Loucy (cell line): ENCODE results near the gene USH1G.

ENCODE experiments used
- H2AFZ ChIP-seq: fragments of 200-600 bp; sonication (generic); 2 replicates; pipeline ENCODE4 v1.6.0; 2016; ENCODE audit warnings: antibody characterized with exemption, mild to moderate bottlenecking, low read length, moderate library complexity
- H3F3A ChIP-seq: fragments of 200-600 bp; 2 replicates; pipeline ENCODE4 v1.6.0; 2016; ENCODE audit warnings: antibody characterized with exemption, low read depth, mild to moderate bottlenecking
- H3K27me3 ChIP-seq: fragments of 200-600 bp; sonication (generic); 2 replicates; pipeline ENCODE4 v1.6.1; 2014; ENCODE audit warnings: low read length, mild to moderate bottlenecking; ENCODE audit not compliant: insufficient read depth, poor library complexity, severe bottlenecking
- H3K36me3 ChIP-seq: fragments of 200-600 bp; sonication (generic); 2 replicates; pipeline ENCODE4 v1.6.1; 2016; ENCODE audit warnings: low read length; ENCODE audit not compliant: insufficient read depth
- H3K4me1 ChIP-seq: fragments of 200-600 bp; sonication (generic); 2 replicates; pipeline ENCODE4 v1.5.1; 2014; ENCODE audit warnings: low read length, mild to moderate bottlenecking; ENCODE audit not compliant: insufficient read depth, poor library complexity, severe bottlenecking
- H3K4me2 ChIP-seq: fragments of 200-600 bp; sonication (generic); 2 replicates; pipeline ENCODE4 v1.6.0; 2014; ENCODE audit warnings: antibody characterized with exemption, low read length, low read depth, mild to moderate bottlenecking; ENCODE audit not compliant: poor library complexity, severe bottlenecking
- H3K4me3 ChIP-seq: fragments of 200-600 bp; sonication (generic); 2 replicates; pipeline ENCODE4 v1.5.1; 2014; ENCODE audit warnings: low read length, mild to moderate bottlenecking, mixed read lengths; ENCODE audit not compliant: poor library complexity, severe bottlenecking
- H3K79me2 ChIP-seq: fragments of 200-600 bp; sonication (generic); 2 replicates; pipeline ENCODE4 v1.6.1; 2014; ENCODE audit warnings: low read length; ENCODE audit not compliant: insufficient read depth
- H3K9ac ChIP-seq: fragments of 200-600 bp; sonication (generic); 2 replicates; pipeline ENCODE4 v1.6.0; 2014; ENCODE audit warnings: mild to moderate bottlenecking, low read depth, low read length, moderate library complexity; ENCODE audit not compliant: poor library complexity, severe bottlenecking
- H3K9me2 ChIP-seq: fragments of 200-600 bp; sonication (generic); replicated peaks from 2 replicates; pipeline ENCODE4 v1.6.1; 2016; ENCODE audit warnings: low read depth, low read length, mixed read lengths
- H3K9me3 ChIP-seq: fragments of 200-600 bp; sonication (generic); 2 replicates; pipeline ENCODE4 v1.6.1; 2014; ENCODE audit warnings: mild to moderate bottlenecking, antibody characterized with exemption, low read length, low read depth; ENCODE audit not compliant: insufficient read depth
- H4K20me1 ChIP-seq: fragments of 200-600 bp; sonication (generic); 2 replicates; pipeline ENCODE4 v1.6.0; 2014; ENCODE audit warnings: antibody characterized with exemption, low read length, mild to moderate bottlenecking; ENCODE audit not compliant: insufficient read depth, poor library complexity, severe bottlenecking
- EZH2phosphoT487 ChIP-seq: fragments of 200-600 bp; IDR thresholded peaks from 2 replicates; pipeline ENCODE4 v1.6.1; 2018; ENCODE audit warnings: antibody characterized with exemption, mild to moderate bottlenecking, moderate library complexity, borderline replicate concordance
- TF ChIP-seq, protein P1 (sequence below): fragments of 200-600 bp; sonication (generic); conservative IDR thresholded peaks from 2 replicates; pipeline ENCODE4 v1.5.1; 2014; ENCODE audit warnings: mild to moderate bottlenecking, antibody characterized with exemption, low read length

The USH1G gene

DNA sequence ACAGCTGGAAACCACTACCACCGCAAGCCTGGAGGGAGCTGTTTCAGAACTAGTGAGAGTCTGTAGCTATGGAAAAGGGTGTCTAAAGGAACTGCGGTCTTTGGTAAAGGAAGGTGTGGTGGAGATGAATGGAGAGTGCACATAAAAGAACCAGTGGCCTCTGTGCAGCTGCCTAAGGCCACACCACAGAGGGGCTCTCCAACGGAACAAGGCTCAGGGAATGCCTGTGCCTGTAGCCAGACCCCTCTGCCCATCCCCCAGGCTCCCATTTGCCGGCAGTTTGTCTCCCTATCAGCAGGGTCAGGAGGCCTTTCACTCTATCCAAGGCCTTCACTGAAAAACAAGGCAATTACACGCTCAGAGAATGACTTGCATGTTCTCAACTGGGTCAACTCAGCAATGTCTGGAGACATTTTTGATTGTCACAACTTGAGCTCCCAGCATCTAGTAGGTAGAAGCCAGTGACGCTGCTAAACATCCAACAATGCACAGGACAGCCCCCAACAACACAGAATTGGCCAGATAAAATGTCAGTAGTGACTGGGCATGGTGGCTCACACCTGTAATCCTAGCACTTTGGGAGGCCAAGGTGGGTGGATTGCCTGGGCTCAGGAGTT lies 47.0 kb downstream of the USH1G start:
- H3K27me3 ChIP-seq, result no peaks in the 10 kb centered on the region
- TF ChIP-seq, protein P1, sequence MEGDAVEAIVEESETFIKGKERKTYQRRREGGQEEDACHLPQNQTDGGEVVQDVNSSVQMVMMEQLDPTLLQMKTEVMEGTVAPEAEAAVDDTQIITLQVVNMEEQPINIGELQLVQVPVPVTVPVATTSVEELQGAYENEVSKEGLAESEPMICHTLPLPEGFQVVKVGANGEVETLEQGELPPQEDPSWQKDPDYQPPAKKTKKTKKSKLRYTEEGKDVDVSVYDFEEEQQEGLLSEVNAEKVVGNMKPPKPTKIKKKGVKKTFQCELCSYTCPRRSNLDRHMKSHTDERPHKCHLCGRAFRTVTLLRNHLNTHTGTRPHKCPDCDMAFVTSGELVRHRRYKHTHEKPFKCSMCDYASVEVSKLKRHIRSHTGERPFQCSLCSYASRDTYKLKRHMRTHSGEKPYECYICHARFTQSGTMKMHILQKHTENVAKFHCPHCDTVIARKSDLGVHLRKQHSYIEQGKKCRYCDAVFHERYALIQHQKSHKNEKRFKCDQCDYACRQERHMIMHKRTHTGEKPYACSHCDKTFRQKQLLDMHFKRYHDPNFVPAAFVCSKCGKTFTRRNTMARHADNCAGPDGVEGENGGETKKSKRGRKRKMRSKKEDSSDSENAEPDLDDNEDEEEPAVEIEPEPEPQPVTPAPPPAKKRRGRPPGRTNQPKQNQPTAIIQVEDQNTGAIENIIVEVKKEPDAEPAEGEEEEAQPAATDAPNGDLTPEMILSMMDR, result no peak
- TF ChIP-seq EZH2phosphoT487, result no peak
- H3K4me1 ChIP-seq, result peaks cover 20% of the 10 kb centered on the region
- H3K9ac ChIP-seq, result no peak overlapping the region
- no peaks in the 10 kb centered on the region for H3K9me2 ChIP-seq
- no peak overlapping the region for H3K4me2 ChIP-seq
- no peaks in the 10 kb centered on the region for H3K36me3 ChIP-seq
- peaks cover 9% of the 10 kb centered on the region; the same call in 1 of the 2 replicates for H3K79me2 ChIP-seq
- H3F3A ChIP-seq, result no peaks in the 10 kb centered on the region
- no peak overlapping the region for H3K4me3 ChIP-seq
- H4K20me1 ChIP-seq, result no peaks in the 10 kb centered on the region
- H3K9me3 ChIP-seq, result no peaks in the 10 kb centered on the region
- H2AFZ ChIP-seq, result no peak overlapping the region

DNA sequence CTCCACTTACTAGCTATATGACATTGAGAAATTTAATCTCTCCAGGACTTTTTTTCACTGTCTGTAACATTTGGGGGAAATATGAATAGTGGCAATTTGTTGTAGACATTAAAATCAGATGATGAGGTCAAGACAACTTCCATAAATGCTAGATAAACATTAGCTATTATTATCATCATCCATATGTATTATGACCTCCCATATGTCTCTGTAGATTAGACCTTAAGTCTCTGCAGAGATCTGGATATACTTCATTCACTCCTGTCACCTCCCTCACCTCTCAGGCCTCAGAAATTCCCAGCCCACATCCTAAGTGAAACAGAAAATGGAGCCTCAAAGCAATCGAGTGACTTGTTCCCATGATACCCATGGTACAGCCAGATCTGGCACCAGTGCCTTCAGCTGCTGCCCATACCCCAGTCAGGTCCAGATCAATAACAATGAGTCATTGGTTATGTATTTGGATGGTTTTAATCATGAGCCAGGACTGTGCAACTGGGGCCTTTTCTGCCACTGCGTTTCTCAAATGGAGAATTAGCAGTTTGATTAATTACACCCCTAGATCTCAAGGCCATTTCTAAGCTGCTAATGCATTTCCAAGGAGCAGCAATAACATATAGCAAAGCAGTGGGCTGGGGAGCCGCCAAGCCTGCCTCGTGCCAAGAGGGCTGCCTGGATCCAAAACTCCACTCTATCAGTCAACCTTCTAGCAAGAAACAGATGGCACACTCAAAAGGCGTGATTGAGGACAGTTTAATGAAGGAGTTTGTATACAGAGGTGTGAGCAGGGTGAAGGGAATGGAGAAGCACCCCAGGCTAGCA lies 47.7 kb downstream of the USH1G start:
- Histone ChIP-seq H2AFZ (no peak overlapping the region), H3K9me3 (no peaks in the 10 kb centered on the region), H3K9ac (no peak overlapping the region), H3F3A (no peaks in the 10 kb centered on the region), H3K36me3 (no peaks in the 10 kb centered on the region), H3K4me3 (no peak overlapping the region), H4K20me1 (no peaks in the 10 kb centered on the region), H3K4me2 (no peak overlapping the region), H3K4me1 (peaks cover 20% of the 10 kb centered on the region), H3K27me3 (no peaks in the 10 kb centered on the region), H3K9me2 (no peaks in the 10 kb centered on the region), H3K79me2 (peaks cover 9% of the 10 kb centered on the region; the same call in 1 of the 2 replicates)
- TF ChIP-seq EZH2phosphoT487, result no peak
- TF ChIP-seq, protein P1, result no peak

DNA sequence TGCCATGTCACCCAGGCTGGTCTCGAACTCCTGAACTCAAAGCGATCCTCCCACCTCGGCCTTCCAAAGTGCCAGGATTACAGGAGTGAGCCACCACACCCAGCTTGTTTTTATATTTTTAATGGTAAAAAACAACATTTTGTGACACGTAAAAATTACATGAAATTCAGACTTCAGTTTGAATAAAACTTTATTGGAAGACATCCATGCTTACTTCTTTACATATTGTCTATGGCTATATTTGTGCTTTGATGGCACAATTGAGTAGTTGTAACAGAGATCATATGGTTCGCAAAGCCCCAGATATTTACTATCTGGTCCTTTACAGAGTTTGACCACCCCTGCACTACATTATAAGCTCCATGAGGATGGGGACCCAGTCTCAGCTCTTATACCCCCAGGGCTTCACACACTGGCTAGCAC lies 48.4 kb downstream of the USH1G start:
- no peak overlapping the region for H3K4me2 ChIP-seq
- no peaks in the 10 kb centered on the region for H3F3A ChIP-seq
- H3K27me3 ChIP-seq, result no peaks in the 10 kb centered on the region
- H3K9ac ChIP-seq, result no peak overlapping the region
- H3K4me3 ChIP-seq, result no peak overlapping the region
- H3K4me1 ChIP-seq, result peaks cover 20% of the 10 kb centered on the region
- no peak overlapping the region for H2AFZ ChIP-seq
- no peaks in the 10 kb centered on the region for H4K20me1 ChIP-seq
- no peaks in the 10 kb centered on the region for H3K9me3 ChIP-seq
- H3K36me3 ChIP-seq, result no peaks in the 10 kb centered on the region
- TF ChIP-seq, protein P1, result no peak
- TF ChIP-seq EZH2phosphoT487, result no peak
- H3K79me2 ChIP-seq, result peaks cover 9% of the 10 kb centered on the region; the same call in 1 of the 2 replicates
- no peaks in the 10 kb centered on the region for H3K9me2 ChIP-seq
